ENCODE data around the gene SFRP5.

Gene SFRP5

GRCh38 chr10:97747573-97747972 is 24.2 kb downstream of the SFRP5 start:
- peaks cover 5% of the 10 kb centered on the region for H3K36me3 ChIP-seq (ENCODE audit: insufficient read depth, low read length)
- no peak overlapping the region for H3K9ac ChIP-seq (ENCODE audit: low read depth, low read length)
- no peaks in the 10 kb centered on the region for H3K4me1 ChIP-seq (ENCODE audit: insufficient read depth, low read length)

GRCh38 chr10:97744405-97745035 is 27.3 kb downstream of the SFRP5 start:
- no peaks in the 10 kb centered on the region for H3K9me3 ChIP-seq (ENCODE audit: control insufficient read depth, insufficient read depth, low read length)
- peaks cover 11% of the 10 kb centered on the region for H3K36me3 ChIP-seq (ENCODE audit: insufficient read depth, low read length)
- H3K9ac ChIP-seq (ENCODE audit: low read depth, low read length): no peak overlapping the region
- no peaks in the 10 kb centered on the region for H3K4me1 ChIP-seq (ENCODE audit: insufficient read depth, low read length)

More at GRCh38 chr10:97747573-97747972, 24.2 kb downstream of the SFRP5 start:
- H3K9me3 ChIP-seq (ENCODE audit: control insufficient read depth, insufficient read depth, low read length): no peaks in the 10 kb centered on the region

GRCh38 chr10:97743169-97743943 is 28.4 kb downstream of the SFRP5 start:
- Histone ChIP-seq H3K36me3 (ENCODE audit: insufficient read depth, low read length) (peaks cover 10% of the 10 kb centered on the region), H3K4me1 (ENCODE audit: insufficient read depth, low read length) (peaks cover 3% of the 10 kb centered on the region), H3K9ac (ENCODE audit: low read depth, low read length) (no peak overlapping the region), H3K9me3 (ENCODE audit: control insufficient read depth, insufficient read depth, low read length) (no peaks in the 10 kb centered on the region)

GRCh38 chr10:97740613-97741012 is 31.2 kb downstream of the SFRP5 start:
- peaks cover 10% of the 10 kb centered on the region for H3K36me3 ChIP-seq (ENCODE audit: insufficient read depth, low read length)
- no peak overlapping the region for H3K9ac ChIP-seq (ENCODE audit: low read depth, low read length)
- peaks cover 6% of the 10 kb centered on the region; the same call in 1 of the 2 replicates for H3K9me3 ChIP-seq (ENCODE audit: control insufficient read depth, insufficient read depth, low read length)
- peaks cover 6% of the 10 kb centered on the region for H3K4me1 ChIP-seq (ENCODE audit: insufficient read depth, low read length)

GRCh38 chr10:97738616-97739015 is 33.2 kb downstream of the SFRP5 start:
- H3K36me3 ChIP-seq (ENCODE audit: insufficient read depth, low read length): peaks cover 10% of the 10 kb centered on the region
- peaks cover 6% of the 10 kb centered on the region for H3K4me1 ChIP-seq (ENCODE audit: insufficient read depth, low read length)
- peaks cover 6% of the 10 kb centered on the region; the same call in 1 of the 2 replicates for H3K9me3 ChIP-seq (ENCODE audit: control insufficient read depth, insufficient read depth, low read length)
- H3K9ac ChIP-seq (ENCODE audit: low read depth, low read length): no peak overlapping the region

GRCh38 chr10:97737770-97738265 is 34.0 kb downstream of the SFRP5 start:
- Histone ChIP-seq H3K36me3 (ENCODE audit: insufficient read depth, low read length) (peaks cover 10% of the 10 kb centered on the region), H3K4me1 (ENCODE audit: insufficient read depth, low read length) (peaks cover 6% of the 10 kb centered on the region), H3K9me3 (ENCODE audit: control insufficient read depth, insufficient read depth, low read length) (peaks cover 6% of the 10 kb centered on the region; the same call in 1 of the 2 replicates)

GRCh38 chr10:97736902-97737769 is 34.7 kb downstream of the SFRP5 start, which contains the start of gene ZFYVE27:
TSS of gene ZFYVE27 (plus strand) at chr10:97737128. CDS start at chr10:97738478, 1,350 bp downstream.
- Histone ChIP-seq H3K9me3 (ENCODE audit: control insufficient read depth, insufficient read depth, low read length) (peaks cover 6% of the 10 kb centered on the region; the same call in 1 of the 2 replicates), H3K9ac (ENCODE audit: low read depth, low read length) (peak within 1 kb of the TSS; percentile 83), H3K4me1 (ENCODE audit: insufficient read depth, low read length) (peaks cover 6% of the 10 kb centered on the region), H3K36me3 (ENCODE audit: insufficient read depth, low read length) (peaks cover 10% of the 10 kb centered on the region)

More at GRCh38 chr10:97737770-97738265, 34.0 kb downstream of the SFRP5 start:
- H3K9ac ChIP-seq (ENCODE audit: low read depth, low read length): peak overlapping the region; percentile 83

GRCh38 chr10:97736403-97736901 is 35.3 kb downstream of the SFRP5 start:
- peaks cover 6% of the 10 kb centered on the region; the same call in 1 of the 2 replicates for H3K9me3 ChIP-seq (ENCODE audit: control insufficient read depth, insufficient read depth, low read length)
- H3K36me3 ChIP-seq (ENCODE audit: insufficient read depth, low read length): peaks cover 10% of the 10 kb centered on the region
- H3K9ac ChIP-seq (ENCODE audit: low read depth, low read length): peak overlapping the region; percentile 18; the same call in 1 of the 2 replicates
- H3K4me1 ChIP-seq (ENCODE audit: insufficient read depth, low read length): peaks cover 6% of the 10 kb centered on the region

- peaks cover 6% of the 10 kb centered on the region; the same call in 1 of the 2 replicates for H3K9me3 ChIP-seq (ENCODE audit: control insufficient read depth, insufficient read depth, low read length)
- 0 out of 2 replicates have a peak, but pooled peaks cover 2% of the 10 kb centered on the region for H3K36me3 ChIP-seq (ENCODE audit: insufficient read depth, low read length)
- peaks cover 6% of the 10 kb centered on the region for H3K4me1 ChIP-seq (ENCODE audit: insufficient read depth, low read length)
- H3K9ac ChIP-seq (ENCODE audit: low read depth, low read length): no peak overlapping the region
Observed at GRCh38 chr10:97734021-97734420, 37.8 kb downstream of the SFRP5 start.

- Histone ChIP-seq H3K9me3 (ENCODE audit: control insufficient read depth, insufficient read depth, low read length) (peaks cover 6% of the 10 kb centered on the region; the same call in 1 of the 2 replicates), H3K9ac (ENCODE audit: low read depth, low read length) (no peak overlapping the region), H3K4me1 (ENCODE audit: insufficient read depth, low read length) (peaks cover 2% of the 10 kb centered on the region), H3K36me3 (ENCODE audit: insufficient read depth, low read length) (no peaks in the 10 kb centered on the region)
Observed at GRCh38 chr10:97733256-97733655, 38.5 kb downstream of the SFRP5 start.

- Histone ChIP-seq H3K9ac (ENCODE audit: low read depth, low read length) (no peak overlapping the region), H3K36me3 (ENCODE audit: insufficient read depth, low read length) (no peaks in the 10 kb centered on the region), H3K9me3 (ENCODE audit: control insufficient read depth, insufficient read depth, low read length) (peaks cover 6% of the 10 kb centered on the region; the same call in 1 of the 2 replicates), H3K4me1 (ENCODE audit: insufficient read depth, low read length) (no peaks in the 10 kb centered on the region)
Observed at GRCh38 chr10:97732052-97732359, 39.8 kb downstream of the SFRP5 start.

- H3K36me3 ChIP-seq (ENCODE audit: insufficient read depth, low read length): no peaks in the 10 kb centered on the region
- H3K9ac ChIP-seq (ENCODE audit: low read depth, low read length): no peak overlapping the region
- no peaks in the 10 kb centered on the region for H3K4me1 ChIP-seq (ENCODE audit: insufficient read depth, low read length)
- H3K9me3 ChIP-seq (ENCODE audit: control insufficient read depth, insufficient read depth, low read length): peaks cover 5% of the 10 kb centered on the region; the same call in 1 of the 2 replicates
Observed at GRCh38 chr10:97731346-97732051, 40.3 kb downstream of the SFRP5 start.

- no peaks in the 10 kb centered on the region for H3K36me3 ChIP-seq (ENCODE audit: insufficient read depth, low read length)
- H3K9ac ChIP-seq (ENCODE audit: low read depth, low read length): no peak overlapping the region
- H3K9me3 ChIP-seq (ENCODE audit: control insufficient read depth, insufficient read depth, low read length): no peaks in the 10 kb centered on the region
- H3K4me1 ChIP-seq (ENCODE audit: insufficient read depth, low read length): no peaks in the 10 kb centered on the region
Observed at GRCh38 chr10:97729014-97729413, 42.8 kb downstream of the SFRP5 start.
